Fibroblast of gingiva (primary cell): ENCODE results near the gene SMC6.
A peak's percentile ranks its signal among the peaks of the same experiment; 100 is the strongest.

Source experiments
- DNase-seq: peaks from one replicate; pipeline ENCODE4 v3.0.0-alpha.2; 2011; ENCODE audit warnings: low read depth

Gene SMC6

GRCh38 chr2:17762451-17762850 lies 8.8 kb upstream of the SMC6 start:
- no peak for DNase-seq

GRCh38 chr2:17759805-17760204 lies 6.2 kb upstream of the SMC6 start:
- peak; percentile 34 for DNase-seq

DNA sequence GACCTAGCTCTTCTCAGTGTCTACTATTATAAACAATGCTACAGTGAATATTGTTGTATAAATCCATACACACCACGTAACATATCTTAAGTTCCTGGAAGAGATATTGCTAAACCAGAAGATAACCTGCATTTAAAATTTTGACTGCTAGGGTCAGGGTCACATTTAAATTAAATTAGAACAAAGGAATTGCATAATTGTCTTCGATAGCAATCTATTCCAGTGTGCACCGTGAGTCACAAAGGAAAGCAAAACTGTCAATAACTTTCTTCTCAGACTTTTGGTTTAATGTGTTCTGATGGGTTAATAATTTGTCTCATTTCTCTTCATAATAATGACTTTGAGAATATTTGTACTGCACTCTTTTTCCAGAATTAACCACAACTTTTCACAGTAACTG lies 4.5 kb upstream of the SMC6 start:
- no peak for DNase-seq

GRCh38 chr2:17757321-17757720 lies 3.7 kb upstream of the SMC6 start:
- no peak for DNase-seq

GRCh38 chr2:17756668-17757067 lies 3.1 kb upstream of the SMC6 start:
- no peak for DNase-seq

GRCh38 chr2:17754773-17755425 lies 1.3 kb upstream of the SMC6 start:
- DNase-seq, result no peak

GRCh38 chr2:17752892-17753802 lies 463 bp downstream of the SMC6 start:
- peak; percentile 11 for DNase-seq

DNA sequence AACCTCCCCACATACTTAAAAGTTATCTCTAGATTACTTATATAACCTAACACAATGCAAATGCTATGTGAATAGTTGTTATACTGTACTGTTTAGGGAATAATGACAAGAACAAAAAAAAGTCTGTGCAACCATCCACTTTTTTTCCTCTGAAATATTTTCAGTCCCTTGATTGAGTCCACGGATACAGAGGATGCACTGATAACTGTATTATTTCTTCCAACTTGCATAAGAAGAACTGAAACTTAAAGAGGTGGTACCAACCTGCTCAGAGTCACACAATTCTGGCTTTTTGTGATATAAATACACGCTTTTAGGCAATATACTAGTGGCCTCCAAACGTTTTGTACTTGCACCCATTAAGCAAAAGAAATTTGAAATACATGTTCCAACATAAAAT lies 1.4 kb downstream of the SMC6 start:
- no peak for DNase-seq

GRCh38 chr2:17749753-17750438 lies 3.7 kb downstream of the SMC6 start:
- no peak for DNase-seq

GRCh38 chr2:17748745-17749144 lies 4.9 kb downstream of the SMC6 start:
- DNase-seq, result no peak

- no peak for DNase-seq
Measured at GRCh38 chr2:17747684-17748452, 5.7 kb downstream of the SMC6 start.

- DNase-seq, result no peak
Measured at GRCh38 chr2:17740203-17740602, 13.4 kb downstream of the SMC6 start.

- DNase-seq, result no peak
Measured at GRCh38 chr2:17736989-17737388, 16.6 kb downstream of the SMC6 start.

GRCh38 chr2:17735864-17736263 lies 17.7 kb downstream of the SMC6 start:
- DNase-seq, result no peak

- DNase-seq, result no peak
Measured at GRCh38 chr2:17733599-17733998, 20.0 kb downstream of the SMC6 start.

- no peak for DNase-seq
Measured at GRCh38 chr2:17729880-17730279, 23.7 kb downstream of the SMC6 start.

DNA sequence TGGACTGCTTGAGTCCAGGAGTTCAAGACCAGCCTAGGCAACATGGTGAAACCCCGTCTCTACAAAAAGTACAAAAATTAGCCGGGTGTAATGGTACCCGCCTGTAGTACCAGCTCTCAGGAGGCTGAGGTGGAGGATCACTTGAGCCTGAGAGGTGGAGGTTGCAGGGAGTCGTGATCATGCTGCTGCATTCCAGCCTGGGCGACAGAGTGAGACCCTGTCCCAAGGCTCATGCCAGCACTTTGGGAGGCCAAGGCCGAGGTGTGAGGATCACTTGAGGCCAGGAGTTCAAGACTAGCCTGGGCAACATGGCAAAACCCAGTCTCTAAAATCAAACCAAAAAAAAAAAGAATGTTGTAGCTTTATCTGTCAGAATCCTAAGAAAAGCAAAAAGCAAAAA lies 25.4 kb downstream of the SMC6 start:
- no peak for DNase-seq

DNA sequence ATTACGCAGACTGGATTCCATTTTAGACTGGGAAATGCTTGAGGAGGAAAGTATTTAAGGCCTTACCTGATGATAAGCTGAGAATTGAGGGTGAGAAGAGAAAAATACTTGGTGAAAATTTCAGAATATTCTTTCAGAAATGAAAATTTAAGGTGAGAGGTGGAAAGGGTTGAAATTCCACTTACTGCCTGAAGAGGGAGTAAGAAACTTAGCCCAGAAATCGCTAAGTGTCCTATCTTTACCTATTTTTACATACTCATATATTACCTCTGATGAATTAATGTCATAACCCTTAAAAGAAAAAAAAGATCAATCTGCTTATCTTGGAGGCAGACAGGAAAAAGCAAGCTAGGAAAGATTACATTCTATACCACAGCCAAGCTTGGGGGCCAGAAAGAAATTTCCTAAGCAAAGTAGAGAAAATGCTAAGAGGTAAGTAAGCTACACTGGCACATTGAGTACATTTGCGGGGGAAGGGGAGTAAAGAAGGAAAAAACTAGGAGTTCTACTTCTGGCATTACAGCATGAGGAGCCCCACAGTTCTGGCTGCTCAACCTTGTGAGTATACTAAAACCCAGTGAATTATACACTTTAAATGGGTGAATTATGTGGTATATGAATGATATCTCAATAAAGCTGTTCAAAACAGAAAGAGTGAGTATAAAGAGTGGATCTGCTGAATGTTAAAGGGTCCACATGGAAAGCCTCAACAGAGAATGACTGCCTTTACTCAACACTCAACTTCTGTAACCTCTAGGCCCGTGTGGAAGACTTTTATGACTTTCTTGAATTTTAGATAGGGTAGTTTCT lies 33.8 kb downstream of the SMC6 start:
- no peak for DNase-seq

DNA sequence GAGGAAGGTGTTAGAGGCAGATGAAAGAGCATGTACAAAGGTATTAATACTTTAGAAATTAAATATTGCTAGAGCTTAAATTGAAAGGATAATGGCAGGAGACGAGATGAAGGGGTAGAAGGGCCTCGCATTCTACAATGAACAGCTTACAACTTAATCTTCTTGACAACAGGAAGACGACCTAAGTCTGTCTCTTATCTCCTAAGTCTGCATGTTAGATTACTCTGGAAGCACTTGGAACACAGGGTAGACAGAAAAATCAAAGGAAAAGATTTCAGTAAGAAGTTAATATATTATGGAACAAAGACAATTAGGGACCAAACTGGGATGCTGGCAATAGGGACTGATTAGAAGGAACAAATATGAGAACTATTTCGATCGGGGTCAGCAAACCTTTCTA lies 34.9 kb downstream of the SMC6 start:
- DNase-seq, result no peak

DNA sequence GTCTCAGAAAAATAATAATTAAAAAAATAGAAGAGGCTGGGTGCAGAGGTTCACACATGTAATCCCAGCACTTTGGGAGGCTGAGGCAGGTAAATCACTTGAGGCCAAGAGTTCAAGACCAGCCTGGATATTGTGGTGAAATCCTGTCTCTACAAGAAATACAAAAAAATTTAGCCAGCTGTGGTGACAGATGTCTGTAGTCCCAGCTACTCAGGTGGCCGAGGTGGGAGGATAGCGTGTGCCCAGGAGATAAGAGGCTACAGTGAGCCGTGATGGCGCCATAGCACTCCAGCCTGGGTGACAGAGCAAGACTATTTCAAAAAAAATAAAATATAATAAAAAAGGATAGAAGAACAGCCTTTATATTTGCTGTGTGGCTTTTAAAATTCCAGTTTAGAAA lies 35.9 kb downstream of the SMC6 start:
- DNase-seq, result no peak

GRCh38 chr2:17713291-17713690 lies 40.3 kb downstream of the SMC6 start:
- DNase-seq, result no peak
